Stimulated activated CD4-positive, alpha-beta T cell treated with anti-CD3 and anti-CD28 coated beads, Interleukin-12 subunit alpha, Interleukin-12 subunit beta, amount 100 ng/mL, for 4 hours (primary cell): ENCODE measurements around the gene CEP44.
"Not testable (repeated sequence)": the region's sequence is repeated elsewhere in the genome, so short reads cannot be mapped to it uniquely, and the experiment has no call there.

ENCODE experiments used
- DNase-seq: peaks from one replicate; pipeline ENCODE4 v3.0.0-alpha.2; 2020

The CEP44 gene

DNA sequence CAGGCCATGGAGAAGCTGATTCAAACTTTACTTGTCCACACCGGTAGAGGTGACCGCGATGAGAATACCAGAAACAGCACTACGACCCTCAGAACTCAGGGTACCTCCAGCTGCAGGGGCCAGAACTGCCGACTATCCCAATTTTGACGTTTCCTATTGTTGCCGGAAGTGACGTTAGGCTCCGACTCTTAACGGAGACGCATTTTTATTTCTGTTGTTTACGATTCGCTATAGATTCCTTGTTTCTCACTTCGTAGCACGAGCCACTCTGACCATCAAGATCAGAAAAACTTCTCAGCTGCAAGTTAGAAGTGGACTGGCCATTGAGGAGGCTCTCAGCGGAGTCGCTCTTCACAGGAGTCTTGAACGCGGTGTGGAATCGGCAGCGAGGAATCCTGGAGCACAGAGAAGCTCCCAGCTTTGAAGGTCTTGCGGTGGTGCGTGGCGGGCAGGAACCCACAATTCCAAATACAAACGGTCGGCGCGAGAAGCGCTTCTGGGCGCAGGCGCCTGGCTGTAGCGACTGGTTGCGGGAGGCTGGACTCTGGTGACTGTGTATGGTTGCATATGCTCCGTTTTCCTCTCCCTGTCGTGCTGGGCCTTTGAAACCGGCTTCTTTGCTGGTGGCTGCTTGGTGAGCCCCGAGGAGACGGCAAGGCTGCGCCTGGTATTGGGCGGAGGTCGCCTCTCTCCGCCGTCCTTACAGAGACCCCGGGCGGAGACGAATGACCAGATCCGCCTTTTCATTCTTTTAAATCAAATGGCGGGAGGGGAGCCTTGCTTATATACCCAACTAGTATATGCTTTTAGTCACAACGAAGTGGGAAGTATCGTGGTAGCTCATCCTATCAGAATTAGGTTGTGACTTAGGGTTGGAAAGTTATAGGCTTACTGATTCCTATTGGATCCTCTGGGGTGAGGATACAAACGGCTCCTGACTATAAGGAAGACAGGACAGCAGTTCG, at the start of gene CEP44, which contains the start of gene FBXO8:
Gene CEP44, plus strand, starts transcription at position 405 of the 965 bp plus-strand sequence. CDS start 15,211 bp downstream, outside the sequence.
Gene FBXO8, minus strand, starts transcription at position 161 of the 965 bp plus-strand sequence. CDS start 20,575 bp downstream, outside the sequence.
- peak; percentile 53 for DNase-seq

GRCh38 chr4:174236359-174236758, 47.4 kb upstream of the CEP44 start:
- no peak for DNase-seq

- DNase-seq = no peak
These were observed 42.5 kb upstream of the CEP44 start for GRCh38 chr4:174241162-174241561.

DNA sequence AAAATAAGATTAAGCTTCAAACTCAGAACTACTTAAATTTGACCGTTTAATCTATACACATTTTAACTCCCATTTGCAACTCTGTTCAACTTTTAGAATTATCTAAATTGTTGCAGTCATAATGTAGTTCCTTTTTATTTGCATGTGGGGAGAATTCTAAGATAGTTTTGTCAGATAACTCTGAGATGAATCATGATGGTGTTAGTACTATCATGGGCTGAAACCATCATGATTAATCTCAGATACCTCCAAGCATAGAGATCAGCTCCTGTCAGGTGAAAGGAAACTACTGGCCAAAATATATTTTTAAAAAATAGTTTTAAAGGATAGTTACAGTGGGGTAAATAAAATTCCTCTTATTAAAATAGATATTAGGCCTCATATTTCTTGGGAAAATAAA, 39.3 kb upstream of the CEP44 start:
- DNase-seq = no peak

GRCh38 chr4:174245714-174246113, 38.0 kb upstream of the CEP44 start:
- no peak for DNase-seq

DNA sequence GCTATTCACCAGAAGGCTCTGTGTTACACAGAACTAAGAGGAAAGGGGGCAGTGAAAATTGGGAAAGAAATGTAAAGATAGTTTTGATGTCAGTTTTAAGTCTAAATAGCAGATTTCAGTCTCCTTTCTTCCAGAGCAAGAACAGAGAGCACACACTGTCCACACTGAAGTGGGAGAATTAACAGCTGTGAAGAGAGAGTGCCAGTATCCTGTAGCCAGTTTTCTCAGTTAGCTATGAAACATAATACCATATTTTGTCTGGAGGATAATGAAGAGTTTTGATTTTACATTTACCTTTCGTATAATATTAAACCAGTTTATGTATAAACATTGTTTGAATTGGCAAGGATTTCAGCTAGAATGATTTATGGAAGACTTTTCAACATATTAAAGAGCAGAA, 35.3 kb upstream of the CEP44 start:
- no peak for DNase-seq

DNA sequence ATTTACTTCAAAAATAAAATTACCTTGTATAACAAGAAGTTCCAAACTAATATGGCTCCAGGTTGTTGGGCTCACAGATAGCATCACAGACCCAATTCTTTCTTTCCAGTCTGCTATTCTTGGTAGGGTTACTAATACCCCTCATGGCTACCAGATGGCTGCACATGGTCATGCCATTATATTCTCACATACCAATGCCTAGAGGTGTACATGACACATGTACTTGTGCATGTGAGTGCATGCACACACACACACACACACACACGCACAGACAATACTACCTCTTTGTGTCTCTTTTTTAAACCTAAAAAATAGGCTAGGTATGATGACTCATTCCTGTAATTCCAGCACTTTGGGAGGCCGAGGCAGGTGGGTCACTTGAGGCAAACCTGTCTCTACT, 31.3 kb upstream of the CEP44 start:
- DNase-seq = no peak

DNA sequence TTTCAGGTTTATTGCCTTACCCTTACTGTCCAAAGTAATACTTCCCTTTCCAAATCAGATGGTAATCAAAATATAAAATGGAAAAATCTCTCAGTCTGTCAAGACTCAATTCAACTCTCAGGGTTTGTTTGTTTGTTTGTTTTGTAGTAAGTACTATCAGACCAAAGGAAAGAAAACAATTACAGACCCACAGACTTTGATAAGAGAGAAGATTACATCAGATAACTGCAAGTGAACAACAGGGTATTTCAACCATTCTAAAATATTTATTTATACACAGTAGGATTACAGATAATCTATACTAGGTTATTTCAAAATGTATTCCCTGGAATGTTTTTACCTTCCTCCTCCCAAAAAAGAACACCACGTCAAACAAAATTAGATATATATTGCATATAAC, 29.1 kb upstream of the CEP44 start:
- no peak for DNase-seq

GRCh38 chr4:174255374-174255773, 28.3 kb upstream of the CEP44 start:
- no peak for DNase-seq

DNA sequence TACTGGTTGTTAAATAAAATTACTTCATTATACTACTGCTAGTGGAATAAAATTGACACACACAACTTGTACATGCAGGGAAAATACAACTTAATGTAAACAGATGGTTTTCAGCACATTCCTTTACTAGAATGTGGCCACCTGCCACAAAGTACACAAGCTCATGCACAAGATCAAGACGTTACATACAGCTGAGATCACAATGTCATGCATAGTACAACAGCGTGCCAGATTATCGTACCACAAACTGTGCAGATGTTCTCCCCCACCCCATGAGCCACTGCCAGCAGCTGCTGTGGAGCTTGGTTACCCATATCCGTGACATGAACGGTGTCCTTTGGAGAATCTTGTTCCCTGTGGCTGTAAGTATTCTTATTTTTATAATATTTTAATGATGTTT, 27.9 kb upstream of the CEP44 start:
- no peak for DNase-seq

DNA sequence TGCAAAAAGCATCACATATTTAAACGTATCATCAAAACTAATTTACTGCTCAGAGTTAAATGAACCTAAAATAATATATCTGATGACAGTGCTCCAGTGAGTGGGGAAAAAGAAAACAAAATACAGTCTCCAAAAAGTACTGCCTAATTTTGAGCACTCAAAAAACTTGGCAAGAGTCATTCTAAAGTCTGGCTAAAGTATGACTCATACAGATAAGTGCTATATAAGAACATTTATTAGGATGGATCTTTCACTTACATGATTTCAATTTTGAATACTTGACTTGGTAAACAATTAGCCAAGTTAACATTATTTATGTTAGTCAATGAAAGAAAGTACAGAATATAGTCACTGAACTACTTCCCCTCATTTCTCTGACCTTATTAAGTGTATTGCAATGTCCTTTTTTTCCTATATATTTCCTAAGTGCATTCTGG, 27.4 kb upstream of the CEP44 start:
- DNase-seq = no peak

DNA sequence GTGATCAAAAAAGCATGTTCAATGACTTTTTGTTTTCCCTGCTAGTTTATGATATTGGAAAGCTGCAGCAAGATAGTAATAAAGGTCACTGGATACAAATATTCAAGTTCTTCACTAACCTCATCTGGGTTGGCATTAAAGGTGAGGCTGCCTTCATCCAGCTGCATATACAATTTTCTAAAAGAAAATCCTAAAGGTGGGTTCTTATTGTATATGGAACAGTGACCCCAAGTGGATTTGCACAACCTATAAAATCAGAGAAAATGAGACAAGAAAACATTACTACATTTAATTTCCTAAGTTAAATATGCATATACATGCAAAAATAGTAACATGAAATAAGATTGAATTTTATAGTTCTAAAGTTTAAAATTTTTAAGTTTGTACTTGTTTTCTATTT, 24.1 kb upstream of the CEP44 start:
- DNase-seq = no peak

- no peak for DNase-seq
These were observed 23.6 kb upstream of the CEP44 start for GRCh38 chr4:174260099-174260498.

GRCh38 chr4:174261432-174261831, 22.3 kb upstream of the CEP44 start:
- not testable (repeated sequence) for DNase-seq

- DNase-seq = no peak
These were observed 20.9 kb upstream of the CEP44 start for GRCh38 chr4:174262624-174263444.

DNA sequence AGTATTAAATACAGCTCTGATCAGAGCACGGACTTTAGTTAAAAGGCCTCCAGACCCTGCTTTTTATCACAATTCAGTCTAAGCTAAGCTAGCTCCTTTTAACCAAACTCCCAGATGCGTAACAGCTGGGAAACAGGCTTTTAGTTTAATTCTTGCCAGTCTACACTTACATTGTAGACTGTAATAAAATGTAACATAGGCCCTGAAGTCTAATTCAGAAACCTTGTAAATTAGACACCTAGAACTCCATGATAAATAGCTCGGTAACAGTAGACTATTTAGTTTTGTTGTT, 20.3 kb upstream of the CEP44 start:
- DNase-seq = no peak

DNA sequence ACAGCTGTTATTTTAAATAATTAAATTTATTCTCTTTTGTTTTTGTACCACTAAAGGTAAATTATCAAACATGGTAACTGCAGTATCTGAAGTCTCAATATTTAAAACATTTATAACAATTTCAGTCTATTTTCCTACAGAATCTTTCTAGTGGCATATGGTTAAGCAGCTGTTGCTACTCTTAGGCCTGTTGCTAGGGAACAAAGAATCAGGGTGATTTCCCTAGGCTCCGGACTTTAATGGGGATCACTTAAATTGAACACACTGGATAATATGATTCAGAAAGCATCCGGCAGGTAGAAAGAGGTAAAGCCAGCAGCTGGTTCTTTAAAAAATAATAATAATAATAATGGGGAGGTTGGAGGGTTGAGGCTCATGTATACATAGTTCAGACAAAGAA, 17.8 kb upstream of the CEP44 start:
- no peak for DNase-seq

GRCh38 chr4:174266416-174266815, 17.3 kb upstream of the CEP44 start:
- no peak for DNase-seq

GRCh38 chr4:174273930-174274329, 9.8 kb upstream of the CEP44 start:
- no peak for DNase-seq

- no peak for DNase-seq
These were observed 9.3 kb upstream of the CEP44 start for GRCh38 chr4:174274436-174274835.

DNA sequence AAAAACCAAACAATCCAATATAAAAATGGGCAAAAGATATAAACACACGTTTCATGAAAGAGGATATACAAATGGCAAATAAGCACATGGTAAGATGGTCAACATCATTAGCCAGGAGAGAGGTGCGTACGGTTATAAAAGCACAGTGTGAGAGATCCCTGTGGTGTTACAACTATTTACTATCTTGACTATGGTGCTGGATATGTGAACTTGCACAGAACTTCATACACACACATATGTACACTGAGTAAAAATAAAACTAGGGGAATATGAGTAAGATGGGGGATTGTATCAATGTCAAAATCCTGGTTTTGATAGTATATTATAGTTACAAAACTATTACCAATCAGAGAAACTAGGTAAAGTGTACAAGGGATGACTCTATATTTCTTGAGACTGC, 8.6 kb upstream of the CEP44 start:
- DNase-seq = no peak

DNA sequence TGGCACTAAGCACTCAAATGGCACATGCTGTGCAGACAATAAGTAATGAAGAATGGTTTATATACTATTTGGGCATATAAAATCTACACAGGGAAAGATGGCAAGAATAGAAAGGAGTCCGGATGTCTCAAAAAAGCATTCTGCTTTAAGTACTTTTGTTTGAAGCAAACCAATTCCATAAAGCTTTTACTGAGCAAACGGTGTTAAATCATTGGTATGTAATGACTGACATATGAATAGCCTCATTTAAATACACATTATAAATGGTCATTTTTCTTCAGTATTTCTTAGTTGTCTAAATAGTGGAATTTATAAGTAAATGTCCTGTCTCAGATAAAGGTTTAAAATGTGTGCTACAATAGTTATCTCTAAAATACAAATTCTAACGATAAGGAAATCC, 6.3 kb upstream of the CEP44 start:
- no peak for DNase-seq

DNA sequence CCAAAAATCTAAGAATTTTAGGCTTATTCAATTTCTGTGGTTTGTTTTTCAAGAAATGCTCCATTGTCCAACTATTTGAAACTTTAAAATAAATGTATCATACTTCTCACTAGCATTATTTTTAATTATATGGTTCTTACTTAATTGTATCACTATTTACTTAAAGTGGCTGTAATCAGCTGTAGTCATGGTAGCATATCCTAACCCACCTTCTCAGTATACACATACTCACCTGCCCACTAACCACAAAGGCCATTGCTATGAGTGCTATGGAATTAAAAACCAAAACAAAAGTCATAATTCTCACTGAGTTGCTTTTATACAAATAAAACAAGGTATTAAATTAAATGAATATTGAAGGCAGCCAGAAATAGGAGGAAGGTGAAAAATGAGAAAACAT, 5.2 kb upstream of the CEP44 start:
- no peak for DNase-seq
